Mesenchymal stem cell (in vitro differentiated cells and primary cell): Measurements from ENCODE around the gene MCCD1.

Experiments used
- DNase-seq: peaks from one replicate; pipeline ENCODE4 v3.0.0-alpha.2; 2013
- H2AFZ ChIP-seq: one replicate; pipeline ENCODE4 v1.6.1; 2013; ENCODE audit warnings: low read depth, mild to moderate bottlenecking, control low read depth, inconsistent platforms, low read length, moderate library complexity
- H2AK5ac ChIP-seq: 2 replicates; pipeline ENCODE4 v1.6.1; 2013; ENCODE audit warnings: low read length, moderate library complexity, mild to moderate bottlenecking, inconsistent platforms; ENCODE audit not compliant: severe bottlenecking
- H2BK120ac ChIP-seq: one replicate; pipeline ENCODE4 v1.6.1; 2013; ENCODE audit warnings: low read depth, mild to moderate bottlenecking, inconsistent platforms, low read length, moderate library complexity
- H2BK12ac ChIP-seq, 2 experiments: one replicate each; pipeline ENCODE4 v1.6.1; 2013; ENCODE audit warnings: inconsistent platforms in 2 of 2, low read length in 2 of 2, mild to moderate bottlenecking in 2 of 2, moderate library complexity in 2 of 2, control low read depth in 1 of 2
- H2BK15ac ChIP-seq: one replicate; pipeline ENCODE4 v1.6.1; 2013; ENCODE audit warnings: mild to moderate bottlenecking, low read depth, inconsistent platforms; ENCODE audit not compliant: poor library complexity, severe bottlenecking
- H2BK5ac ChIP-seq: 2 replicates; pipeline ENCODE4 v1.6.1; 2013; ENCODE audit warnings: low read depth, mild to moderate bottlenecking, low read length, control low read depth, inconsistent platforms; ENCODE audit not compliant: poor library complexity, severe bottlenecking
- H3K14ac ChIP-seq, 2 experiments: one replicate each; pipeline ENCODE4 v1.6.1; 2013; ENCODE audit warnings: inconsistent platforms in 2 of 2, low read length in 2 of 2, control low read depth in 1 of 2, mild to moderate bottlenecking in 1 of 2, moderate library complexity in 1 of 2
- H3K18ac ChIP-seq, 2 experiments: one replicate each; pipeline ENCODE4 v1.6.1; 2013; ENCODE audit warnings: inconsistent platforms in 2 of 2, low read length in 2 of 2, control low read depth in 1 of 2, low read depth in 1 of 2, mild to moderate bottlenecking in 1 of 2
- H3K23ac ChIP-seq, 2 experiments: one replicate each; pipeline ENCODE4 v1.6.1; 2013; ENCODE audit warnings: inconsistent platforms in 2 of 2, low read length in 2 of 2, mild to moderate bottlenecking in 2 of 2, moderate library complexity in 2 of 2, control low read depth in 1 of 2
- H3K27ac ChIP-seq: 2 replicates; pipeline ENCODE4 v1.5.1; 2013; ENCODE audit warnings: mild to moderate bottlenecking, moderate library complexity, low read length, control low read depth, inconsistent platforms; ENCODE audit not compliant: poor library complexity, severe bottlenecking
- H3K27me3 ChIP-seq, 2 experiments: 2 replicates each; pipeline versions ENCODE4 v1.6.1 to v1.7.0; 2013; ENCODE audit warnings: low read length in 2 of 2, mild to moderate bottlenecking in 2 of 2, moderate library complexity in 2 of 2, control low read depth in 1 of 2, inconsistent platforms in 1 of 2; ENCODE audit not compliant: control insufficient read depth in 1 of 2, insufficient read depth in 1 of 2
- H3K36me3 ChIP-seq, 2 experiments: 2 replicates each; pipeline versions ENCODE4 v1.6.1 to v1.7.0; 2013; ENCODE audit warnings: low read length in 2 of 2, control low read depth in 1 of 2, inconsistent platforms in 1 of 2, low read depth in 1 of 2, mild to moderate bottlenecking in 1 of 2; ENCODE audit not compliant: insufficient read depth in 2 of 2, control insufficient read depth in 1 of 2
- H3K4ac ChIP-seq, 2 experiments: one replicate each; pipeline ENCODE4 v1.6.1; 2013; ENCODE audit warnings: inconsistent platforms in 2 of 2, low read length in 2 of 2, mild to moderate bottlenecking in 2 of 2, moderate library complexity in 2 of 2, control low read depth in 1 of 2, low read depth in 1 of 2
- H3K4me1 ChIP-seq: 2 replicates; pipeline ENCODE4 v1.6.1; 2013; ENCODE audit warnings: low read depth, low read length, control low read depth; ENCODE audit not compliant: control insufficient read depth, insufficient read depth
- H3K4me2 ChIP-seq: 2 replicates; pipeline ENCODE4 v1.6.1; 2013; ENCODE audit warnings: low read length, mild to moderate bottlenecking, inconsistent platforms; ENCODE audit not compliant: poor library complexity, severe bottlenecking
- H3K4me3 ChIP-seq, 2 experiments: 2 replicates each; pipeline versions ENCODE4 v1.5.1 to v1.7.0; 2013; ENCODE audit warnings: low read length in 2 of 2, mild to moderate bottlenecking in 2 of 2, control low read depth in 1 of 2, low read depth in 1 of 2; ENCODE audit not compliant: insufficient read depth in 1 of 2
- H3K79me1 ChIP-seq: replicated peaks from 2 replicates; pipeline ENCODE4 v1.6.1; 2013; ENCODE audit warnings: mild to moderate bottlenecking, control low read depth, low read length, inconsistent platforms; ENCODE audit not compliant: poor library complexity, severe bottlenecking
- H3K9ac ChIP-seq: 2 replicates; pipeline ENCODE4 v1.7.0; 2013; ENCODE audit warnings: mild to moderate bottlenecking, low read length, moderate library complexity
- H3K9me3 ChIP-seq: 2 replicates; pipeline ENCODE4 v1.7.0; 2013; ENCODE audit warnings: mild to moderate bottlenecking, low read length; ENCODE audit not compliant: control insufficient read depth
- H4K8ac ChIP-seq: one replicate; pipeline ENCODE4 v1.6.1; 2013; ENCODE audit warnings: inconsistent platforms, mild to moderate bottlenecking, low read length, moderate library complexity
- H4K91ac ChIP-seq: one replicate; pipeline ENCODE4 v1.6.1; 2013; ENCODE audit warnings: mild to moderate bottlenecking, low read length, inconsistent platforms
- WGBS: methylation state at CpG from one replicate; pipeline ENCODE4 v1.1.7; 2013; ENCODE audit warnings: mixed read lengths; 5-methylcytosine and 5-hydroxymethylcytosine counted together

Gene MCCD1

GRCh38 chr6:31559958-31560696, 31.4 kb downstream of the MCCD1 start:
- H3K14ac ChIP-seq: peak overlapping the region in 1 of 2 experiments; percentile 6
- H3K27ac ChIP-seq: peak overlapping the region; percentile 85
- peak overlapping the region; percentile 70 for H4K91ac ChIP-seq
- H2BK15ac ChIP-seq: no peak overlapping the region
- peak overlapping the region; percentile 49 for H2BK5ac ChIP-seq
- no peak overlapping the region for H3K4me3 ChIP-seq
- H2BK120ac ChIP-seq: peak overlapping the region; percentile 96
- H3K36me3 ChIP-seq: peaks cover 31 to 52% of the 10 kb centered on the region in 2 experiments
- peak overlapping the region; percentile 65 for H4K8ac ChIP-seq
- H3K4me2 ChIP-seq: no peak overlapping the region
- WGBS: 2% methylated on average over 7 of the region's 7 CpGs
- H3K9me3 ChIP-seq: no peaks in the 10 kb centered on the region
- DNase-seq: peak; percentile 80
- H2BK12ac ChIP-seq: peak overlapping the region; percentile 7 to 93
- peak overlapping the region; percentile 9 for H2AK5ac ChIP-seq
- H3K23ac ChIP-seq: no peak overlapping the region
- H3K79me1 ChIP-seq: peaks cover 20% of the 10 kb centered on the region
- H3K27me3 ChIP-seq: no peaks in the 10 kb centered on the region
- H3K9ac ChIP-seq: peak overlapping the region; percentile 18
- H3K18ac ChIP-seq: peak overlapping the region; percentile 93 to 95
- no peak overlapping the region for H2AFZ ChIP-seq
- H3K4ac ChIP-seq: peak overlapping the region; percentile 5 to 78
- peaks cover 25% of the 10 kb centered on the region for H3K4me1 ChIP-seq

- Histone ChIP-seq H3K9me3 (no peaks in the 10 kb centered on the region), H3K9ac (no peak overlapping the region), H3K36me3 (peaks cover 31 to 52% of the 10 kb centered on the region in 2 experiments)
Observed at GRCh38 chr6:31560697-31561058, 31.9 kb downstream of the MCCD1 start.

GRCh38 chr6:31567531-31568370, 39.0 kb downstream of the MCCD1 start:
- no peak for DNase-seq
- Histone ChIP-seq H3K27ac (no peak overlapping the region), H3K23ac (no peak overlapping the region), H3K18ac (no peak overlapping the region), H3K4me3 (no peak overlapping the region), H3K4me1 (no peaks in the 10 kb centered on the region), H3K27me3 (no peaks in the 10 kb centered on the region), H4K91ac (peak overlapping the region; percentile 18), H3K79me1 (no peaks in the 10 kb centered on the region), H2AK5ac (no peak overlapping the region), H3K9me3 (no peaks in the 10 kb centered on the region), H3K4ac (no peak overlapping the region), H4K8ac (no peak overlapping the region), H2BK15ac (no peak overlapping the region), H2BK5ac (no peak overlapping the region), H3K36me3 (no peaks in the 10 kb centered on the region), H3K9ac (no peak overlapping the region), H2BK120ac (no peak overlapping the region), H3K14ac (no peak overlapping the region), H3K4me2 (no peak overlapping the region), H2AFZ (no peak overlapping the region), H2BK12ac (no peak overlapping the region)
- WGBS: 51% methylated on average over 9 of the region's 9 CpGs

More at GRCh38 chr6:31560697-31561058, 31.9 kb downstream of the MCCD1 start:
- Histone ChIP-seq H3K27ac (peak overlapping the region; percentile 85), H3K79me1 (peaks cover 20% of the 10 kb centered on the region), H3K14ac (no peak overlapping the region), H2BK15ac (no peak overlapping the region), H4K8ac (peak overlapping the region; percentile 65), H3K27me3 (no peaks in the 10 kb centered on the region), H3K4me1 (peaks cover 25% of the 10 kb centered on the region), H2BK120ac (peak overlapping the region; percentile 27), H3K4me3 (no peak overlapping the region), H3K4ac (no peak overlapping the region), H3K23ac (no peak overlapping the region), H2BK5ac (no peak overlapping the region), H3K18ac (peak overlapping the region; percentile 38 to 60), H2AFZ (no peak overlapping the region), H2BK12ac (peak overlapping the region; percentile 7 to 50), H3K4me2 (no peak overlapping the region), H2AK5ac (peak overlapping the region; percentile 49), H4K91ac (peak overlapping the region; percentile 70)
- DNase-seq: no peak

GRCh38 chr6:31568537-31568961, 39.8 kb downstream of the MCCD1 start:
- Histone ChIP-seq H2AFZ (no peak overlapping the region), H3K4me2 (no peak overlapping the region), H2BK5ac (no peak overlapping the region), H2AK5ac (no peak overlapping the region), H2BK120ac (no peak overlapping the region), H2BK15ac (no peak overlapping the region), H3K27ac (no peak overlapping the region), H3K9me3 (no peaks in the 10 kb centered on the region), H3K4ac (no peak overlapping the region), H3K9ac (no peak overlapping the region), H3K4me1 (no peaks in the 10 kb centered on the region), H3K14ac (no peak overlapping the region), H4K91ac (no peak overlapping the region), H3K18ac (no peak overlapping the region), H3K4me3 (no peak overlapping the region), H3K79me1 (no peaks in the 10 kb centered on the region), H2BK12ac (no peak overlapping the region), H3K27me3 (peaks cover 0 to 5% of the 10 kb centered on the region in 2 experiments), H4K8ac (no peak overlapping the region), H3K23ac (no peak overlapping the region), H3K36me3 (no peaks in the 10 kb centered on the region)
- 91% methylated on average over 3 of the region's 3 CpGs for WGBS
- no peak for DNase-seq
